H1 (cell line): Measurements from ENCODE around the gene SLC44A1.

Source experiments
- ASH2L ChIP-seq: fragments of 200-600, 300-600 bp; sonication (generic); IDR thresholded peaks from one replicate; pipeline ENCODE4 v1.7.1; 2017; ENCODE audit warnings: low read length
- CEBPB ChIP-seq: IDR thresholded peaks from 2 replicates; pipeline ENCODE4 v1.6.1; 2012; ENCODE audit warnings: low read depth, low read length
- CTCF ChIP-seq, 3 experiments: IDR thresholded peaks; 1 replicate in 2 of 3; 2 replicates in 1 of 3; pipeline versions ENCODE4 v1.5.1 to v1.6.1; 2011; ENCODE audit warnings: low read length in 3 of 3, mild to moderate bottlenecking in 3 of 3, inconsistent platforms in 2 of 3, low read depth in 1 of 3, moderate library complexity in 1 of 3; ENCODE audit not compliant: insufficient read depth in 1 of 3; ENCODE audit errors: control extremely low read depth in 1 of 3
- EZH2 ChIP-seq: fragments of 200-600 bp; sonication (generic); IDR thresholded peaks from 2 replicates; pipeline ENCODE4 v1.7.1; 2012; ENCODE audit warnings: low read depth, mild to moderate bottlenecking, moderate library complexity, low read length, inconsistent platforms; ENCODE audit not compliant: severe bottlenecking
- GTF2F1 ChIP-seq: IDR thresholded peaks from 2 replicates; pipeline ENCODE4 v1.6.1; 2012; ENCODE audit warnings: low read depth, low read length, improper control_type of control experiment, borderline replicate concordance
- HDAC2 ChIP-seq, 2 experiments: fragments of 300-600 bp in 1 of 2; sonication (generic) in 1 of 2; IDR thresholded peaks; 2 replicates each; pipeline ENCODE4 v1.6.1; 2011 to 2012; ENCODE audit warnings: low read depth in 2 of 2, low read length in 2 of 2, mild to moderate bottlenecking in 2 of 2, moderate library complexity in 2 of 2, borderline replicate concordance in 1 of 2, inconsistent platforms in 1 of 2
- JUN ChIP-seq: IDR thresholded peaks from 2 replicates; pipeline ENCODE4 v1.6.1; 2011; ENCODE audit warnings: low read depth, mild to moderate bottlenecking, improper control_type of control experiment, low read length
- MAFK ChIP-seq: IDR thresholded peaks from 2 replicates; pipeline ENCODE4 v1.6.1; 2012; ENCODE audit warnings: low read depth, mild to moderate bottlenecking, improper control_type of control experiment, low read length
- MAX ChIP-seq: IDR thresholded peaks from 2 replicates; pipeline ENCODE4 v1.6.1; 2012; ENCODE audit warnings: inconsistent platforms
- POLR2A ChIP-seq, 2 experiments: IDR thresholded peaks; 1 replicate in 1 of 2; 2 replicates in 1 of 2; pipeline ENCODE4 v1.6.1; 2011; ENCODE audit warnings: low read depth in 2 of 2, low read length in 2 of 2, mild to moderate bottlenecking in 2 of 2; ENCODE audit errors: control extremely low read depth in 1 of 2
- POLR2AphosphoS5 ChIP-seq: IDR thresholded peaks from 2 replicates; pipeline ENCODE4 v1.6.1; 2011; ENCODE audit warnings: low read depth, low read length
- RAD21 ChIP-seq, 2 experiments: IDR thresholded peaks in 1 of 2; conservative IDR thresholded peaks in 1 of 2; 2 replicates each; pipeline ENCODE4 v1.6.1; 2011; ENCODE audit warnings: low read depth in 2 of 2, low read length in 2 of 2, improper control_type of control experiment in 1 of 2, inconsistent platforms in 1 of 2, mild to moderate bottlenecking in 1 of 2, moderate library complexity in 1 of 2
- SAP30 ChIP-seq: fragments of 300-600 bp; sonication (generic); IDR thresholded peaks from 2 replicates; pipeline ENCODE4 v1.7.1; 2012; ENCODE audit warnings: low read length, moderate library complexity, mild to moderate bottlenecking, inconsistent platforms; ENCODE audit not compliant: insufficient read depth, insufficient replicate concordance
- SP1 ChIP-seq: IDR thresholded peaks from 2 replicates; pipeline ENCODE4 v1.6.1; 2011; ENCODE audit warnings: low read depth, low read length

GRCh38 chr9:105318729-105319191 is 74.3 kb downstream of the SLC44A1 start:
- no peak for TF ChIP-seq POLR2AphosphoS5
- TF ChIP-seq CTCF (IDR thresholded peaks at IDR 0.05; ENCODE audit: control extremely low read depth in 1 of 3, insufficient read depth in 1 of 3, low read depth in 1 of 3, low read length in 3 of 3), result no peak
- no peak for TF ChIP-seq POLR2A (IDR thresholded peaks at IDR 0.05; ENCODE audit: control extremely low read depth in 1 of 2, low read depth in 2 of 2, low read length in 2 of 2)
- TF ChIP-seq EZH2, result no peak
- no peak for TF ChIP-seq ASH2L
- no peak for TF ChIP-seq SP1
- no peak for TF ChIP-seq RAD21 (IDR thresholded peaks at IDR 0.05 in 1 of 2, conservative IDR thresholded peaks at IDR 0.05 in 1 of 2; ENCODE audit: low read depth in 2 of 2, low read length in 2 of 2)
- no peak for TF ChIP-seq MAFK
- TF ChIP-seq HDAC2 (IDR thresholded peaks at IDR 0.05; ENCODE audit: borderline replicate concordance in 1 of 2, low read depth in 2 of 2, low read length in 2 of 2), result no peak
- TF ChIP-seq GTF2F1, result no peak
- no peak for TF ChIP-seq JUN
- TF ChIP-seq CEBPB, result no peak
- no peak for TF ChIP-seq SAP30
- TF ChIP-seq MAX, result no peak
